ENCODE results near the gene MGLL. TPM values are rescaled to one million over a fixed set of nuclear protein-coding genes. Genes with fewer than 3 reads are reported as not detected.

Gene MGLL
- total RNA-seq, 1 experiment from 2014 or later, result 10.5 TPM

- no peak for DNase-seq (ENCODE audit: low read depth)
Observed at GRCh38 chr3:127729556-127730056, 92.7 kb downstream of the MGLL start.

GRCh38 chr3:127728417-127729015 lies 93.8 kb downstream of the MGLL start:
- no peak for DNase-seq (ENCODE audit: low read depth)

DNA sequence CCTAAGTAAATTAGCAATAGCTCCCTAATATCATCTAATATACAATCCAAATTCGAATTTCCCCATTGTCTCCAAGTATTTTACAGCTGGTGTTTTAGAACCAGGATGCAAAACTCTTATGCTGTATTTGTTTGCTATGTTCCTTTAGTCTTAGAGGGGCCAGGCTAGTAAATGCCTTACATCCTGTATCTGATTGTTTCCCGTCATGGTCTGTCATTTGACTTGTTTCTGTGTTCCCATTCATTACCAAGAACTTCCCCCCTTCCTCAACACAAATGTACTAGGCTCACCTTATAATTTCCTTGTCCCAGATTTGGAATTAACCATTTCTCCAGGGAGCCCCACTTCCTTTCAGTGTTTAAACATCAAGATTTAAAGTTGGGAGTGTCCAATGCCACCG lies 95.4 kb downstream of the MGLL start:
- DNase-seq (ENCODE audit: low read depth), result no peak

DNA sequence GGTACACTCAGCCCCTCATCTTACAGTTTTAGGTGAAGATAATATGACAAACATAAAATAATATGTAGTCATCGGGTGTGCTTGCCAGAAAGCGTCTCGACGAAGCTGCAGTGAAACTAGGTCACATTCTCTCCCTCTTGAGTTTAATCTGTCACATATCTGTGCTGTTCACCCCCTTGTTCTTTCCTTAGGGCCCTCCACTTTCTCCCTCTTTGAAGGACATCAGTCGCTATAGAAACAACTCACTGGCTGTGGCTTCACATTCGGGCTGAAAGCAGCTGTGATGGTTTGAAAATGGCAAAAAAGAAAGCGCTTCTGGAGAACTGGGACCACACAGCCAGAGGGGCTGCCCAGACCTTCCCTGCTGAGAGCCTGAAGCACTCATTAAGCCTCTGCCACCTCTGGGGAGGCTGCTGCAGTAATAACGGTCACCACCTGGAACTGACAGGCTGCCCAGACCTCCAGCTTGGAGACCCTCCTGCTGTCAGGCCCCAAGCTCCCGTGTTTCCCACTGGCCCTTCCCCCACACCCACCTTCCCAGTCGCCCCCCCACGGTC lies 99.2 kb downstream of the MGLL start:
- DNase-seq (ENCODE audit: low read depth), result no peak

DNA sequence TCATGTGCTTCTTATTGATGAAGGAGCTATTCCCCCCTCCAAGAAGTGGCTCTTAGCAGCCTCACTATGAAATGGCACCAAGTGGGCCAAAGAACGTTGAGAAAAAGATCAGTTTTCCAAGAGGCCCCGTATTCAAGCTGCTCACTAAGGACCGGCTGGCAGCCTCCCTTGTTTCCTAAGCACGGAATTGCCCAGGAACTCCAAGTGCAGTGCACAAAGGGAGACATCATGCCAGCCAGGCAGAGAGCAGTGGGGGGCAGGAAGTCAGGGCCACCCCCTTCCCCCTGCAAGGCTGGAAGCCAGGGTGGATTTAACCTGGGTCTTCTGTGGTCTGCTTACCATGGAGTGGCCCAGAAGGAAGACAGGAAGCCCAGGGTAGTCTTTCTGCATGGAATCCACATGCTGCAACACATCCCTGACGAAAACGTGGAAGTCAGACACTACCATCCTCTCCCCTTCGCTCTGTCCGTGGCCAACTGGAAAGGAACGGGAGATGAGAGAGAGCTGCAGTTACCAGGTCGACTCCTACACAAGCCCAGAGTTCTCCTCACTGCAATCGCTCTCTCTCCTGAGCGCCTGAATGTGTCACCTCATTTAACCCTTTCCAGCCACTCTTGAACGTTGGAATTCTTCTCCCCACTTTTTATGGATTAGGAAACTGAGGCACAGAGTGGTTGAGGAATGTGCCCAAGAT lies 100.1 kb downstream of the MGLL start:
- no peak for DNase-seq (ENCODE audit: low read depth)

- DNase-seq (ENCODE audit: low read depth), result no peak
Observed at GRCh38 chr3:127720985-127721935, 101.1 kb downstream of the MGLL start.

DNA sequence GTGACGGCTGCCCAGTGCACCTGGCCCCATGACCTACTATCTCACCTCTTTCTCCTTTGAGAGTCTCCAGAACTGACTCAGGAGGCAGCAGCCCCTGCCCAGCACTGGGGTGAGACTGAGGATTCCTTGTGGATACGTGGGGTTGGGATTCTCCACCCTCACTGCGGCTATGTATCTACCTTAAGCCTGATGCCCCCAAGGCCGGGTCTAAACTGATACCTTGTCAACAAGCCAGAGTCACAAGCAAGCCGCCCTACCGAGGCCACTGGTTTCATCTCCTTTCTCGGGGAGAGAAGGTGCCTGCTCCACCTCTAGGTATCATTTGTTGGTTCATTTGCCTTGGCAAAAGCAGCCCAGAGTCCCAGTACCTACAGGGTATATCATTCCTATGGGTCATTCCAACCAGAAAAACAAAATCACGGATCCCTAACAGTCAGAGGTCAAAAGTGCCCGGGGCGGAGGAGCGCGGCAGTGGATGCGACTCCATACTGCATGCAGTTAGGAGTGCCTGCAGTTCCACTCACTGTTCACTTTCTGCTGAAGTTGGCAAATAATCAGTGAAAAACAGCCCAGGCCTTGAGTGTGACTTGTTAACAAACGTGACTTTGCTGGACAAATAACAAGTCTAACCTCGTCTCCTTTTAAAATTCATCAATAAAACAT lies 102.0 kb downstream of the MGLL start:
- DNase-seq (ENCODE audit: low read depth), result no peak

- no peak for DNase-seq (ENCODE audit: low read depth)
Observed at GRCh38 chr3:127719369-127719768, 102.9 kb downstream of the MGLL start.

- no peak for DNase-seq (ENCODE audit: low read depth)
Observed at GRCh38 chr3:127718916-127719290, 103.4 kb downstream of the MGLL start.

- DNase-seq (ENCODE audit: low read depth), result no peak
Observed at GRCh38 chr3:127718245-127718915, 103.9 kb downstream of the MGLL start.

- no peak for DNase-seq (ENCODE audit: low read depth)
Observed at GRCh38 chr3:127717357-127718244, 104.7 kb downstream of the MGLL start.

- no peak for DNase-seq (ENCODE audit: low read depth)
Observed at GRCh38 chr3:127716384-127716783, 105.9 kb downstream of the MGLL start.

- DNase-seq (ENCODE audit: low read depth), result no peak
Observed at GRCh38 chr3:127715532-127715931, 106.8 kb downstream of the MGLL start.

DNA sequence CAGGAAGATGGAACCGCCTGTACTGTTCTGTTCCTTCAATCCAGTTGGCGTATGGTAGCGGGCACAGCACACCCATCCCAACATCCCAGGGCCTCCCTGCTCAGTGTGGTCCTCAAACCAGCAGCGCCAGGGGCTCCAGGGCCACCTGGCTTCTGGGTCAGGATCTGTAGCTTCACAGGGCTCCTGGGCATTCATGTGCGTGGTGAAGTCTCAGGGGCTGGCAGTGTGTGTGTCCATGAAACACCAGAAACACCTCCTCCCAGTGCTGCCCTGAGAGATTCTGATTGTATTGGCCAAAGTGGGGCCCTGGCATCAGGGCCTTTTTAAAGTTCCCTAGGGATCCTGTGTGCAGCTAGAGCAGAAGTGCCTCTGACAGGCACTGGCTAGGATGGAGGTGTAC lies 107.4 kb downstream of the MGLL start:
- DNase-seq (ENCODE audit: low read depth), result no peak

DNA sequence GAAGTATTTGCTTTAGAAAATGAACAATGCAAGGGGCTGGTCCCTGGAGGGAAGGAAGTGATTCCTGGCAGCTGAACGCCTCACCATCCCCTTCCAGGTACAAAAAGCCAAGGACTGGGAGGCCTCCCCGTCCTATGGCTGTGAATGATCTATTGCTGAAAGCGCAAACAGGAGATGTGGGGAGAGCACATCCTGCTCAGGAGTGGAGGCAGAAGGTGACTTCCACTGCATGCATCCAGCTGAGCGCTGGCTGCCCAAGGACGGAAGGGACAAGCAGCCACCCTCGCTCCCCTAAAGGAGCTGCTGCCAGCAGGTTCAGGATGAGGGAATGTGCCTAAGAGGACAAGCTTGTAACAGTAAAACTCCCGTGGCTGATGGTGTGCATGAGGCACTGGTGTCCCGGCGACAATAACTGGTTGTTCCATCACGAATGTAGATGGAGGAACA lies 108.2 kb downstream of the MGLL start:
- DNase-seq (ENCODE audit: low read depth), result no peak

GRCh38 chr3:127712881-127713771 lies 109.2 kb downstream of the MGLL start:
- DNase-seq (ENCODE audit: low read depth), result no peak

DNA sequence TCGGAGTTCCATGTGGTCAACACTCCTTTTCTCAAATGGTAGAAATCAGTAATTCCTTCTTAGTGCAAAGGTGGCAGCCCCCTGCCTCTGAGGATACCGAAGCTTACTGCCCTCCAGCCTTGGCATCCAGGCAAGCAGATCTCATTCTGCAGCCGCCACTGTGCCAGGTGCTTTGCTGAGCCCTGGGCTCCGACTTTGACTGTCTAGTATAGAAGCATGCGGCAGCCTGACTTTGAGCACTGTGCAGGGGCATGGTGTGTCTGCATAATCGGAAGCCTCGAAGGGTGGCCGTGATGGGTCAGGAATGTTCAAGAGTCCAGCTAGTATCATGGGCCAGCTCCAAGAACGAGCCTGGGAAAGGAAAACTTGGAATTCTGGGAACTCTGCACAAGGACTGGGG lies 109.9 kb downstream of the MGLL start:
- no peak for DNase-seq (ENCODE audit: low read depth)

- DNase-seq (ENCODE audit: low read depth), result no peak
Observed at GRCh38 chr3:127711896-127712295, 110.4 kb downstream of the MGLL start.

All from HT1080 (cell line).